Prostate gland (tissue), 2 donors: ENCODE results near the gene ZFP3.

Experiments used
- POLR2A ChIP-seq: fragments of 450-650 bp; IDR thresholded peaks from one replicate; pipeline ENCODE4 v1.6.1; 2016; ENCODE audit warnings: antibody characterized with exemption, mild to moderate bottlenecking
- TF ChIP-seq, protein P1 (sequence below), 4 experiments: fragments of 200-600 bp in 2 of 4; fragments of 450-650 bp in 2 of 4; sonication (generic) in 2 of 4; IDR thresholded peaks; 1 replicate in 3 of 4; 2 replicates in 1 of 4; pipeline ENCODE4 v1.5.1; 2016 to 2019; ENCODE audit warnings: antibody characterized with exemption in 4 of 4, mild to moderate bottlenecking in 2 of 4, moderate library complexity in 2 of 4

- TF ChIP-seq, protein P1, sequence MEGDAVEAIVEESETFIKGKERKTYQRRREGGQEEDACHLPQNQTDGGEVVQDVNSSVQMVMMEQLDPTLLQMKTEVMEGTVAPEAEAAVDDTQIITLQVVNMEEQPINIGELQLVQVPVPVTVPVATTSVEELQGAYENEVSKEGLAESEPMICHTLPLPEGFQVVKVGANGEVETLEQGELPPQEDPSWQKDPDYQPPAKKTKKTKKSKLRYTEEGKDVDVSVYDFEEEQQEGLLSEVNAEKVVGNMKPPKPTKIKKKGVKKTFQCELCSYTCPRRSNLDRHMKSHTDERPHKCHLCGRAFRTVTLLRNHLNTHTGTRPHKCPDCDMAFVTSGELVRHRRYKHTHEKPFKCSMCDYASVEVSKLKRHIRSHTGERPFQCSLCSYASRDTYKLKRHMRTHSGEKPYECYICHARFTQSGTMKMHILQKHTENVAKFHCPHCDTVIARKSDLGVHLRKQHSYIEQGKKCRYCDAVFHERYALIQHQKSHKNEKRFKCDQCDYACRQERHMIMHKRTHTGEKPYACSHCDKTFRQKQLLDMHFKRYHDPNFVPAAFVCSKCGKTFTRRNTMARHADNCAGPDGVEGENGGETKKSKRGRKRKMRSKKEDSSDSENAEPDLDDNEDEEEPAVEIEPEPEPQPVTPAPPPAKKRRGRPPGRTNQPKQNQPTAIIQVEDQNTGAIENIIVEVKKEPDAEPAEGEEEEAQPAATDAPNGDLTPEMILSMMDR (IDR thresholded peaks at IDR 0.05), result no peak
- no peak for TF ChIP-seq POLR2A
These were observed 60.6 kb downstream of the ZFP3 start for GRCh38 chr17:5138616-5139457.
